SHP77 (cell line): Measurements from ENCODE around the gene CT45A5.
"Not testable (repeated sequence)": the region's sequence is repeated elsewhere in the genome, so short reads cannot be mapped to it uniquely, and the experiment has no call there.

Source experiments
- DNase-seq, 2 experiments: peaks; one replicate each; lab custom pipeline; 2025; lab: John Stamatoyannopoulos, UW

Gene CT45A5, protein sequence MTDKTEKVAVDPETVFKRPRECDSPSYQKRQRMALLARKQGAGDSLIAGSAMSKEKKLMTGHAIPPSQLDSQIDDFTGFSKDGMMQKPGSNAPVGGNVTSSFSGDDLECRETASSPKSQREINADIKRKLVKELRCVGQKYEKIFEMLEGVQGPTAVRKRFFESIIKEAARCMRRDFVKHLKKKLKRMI

DNA sequence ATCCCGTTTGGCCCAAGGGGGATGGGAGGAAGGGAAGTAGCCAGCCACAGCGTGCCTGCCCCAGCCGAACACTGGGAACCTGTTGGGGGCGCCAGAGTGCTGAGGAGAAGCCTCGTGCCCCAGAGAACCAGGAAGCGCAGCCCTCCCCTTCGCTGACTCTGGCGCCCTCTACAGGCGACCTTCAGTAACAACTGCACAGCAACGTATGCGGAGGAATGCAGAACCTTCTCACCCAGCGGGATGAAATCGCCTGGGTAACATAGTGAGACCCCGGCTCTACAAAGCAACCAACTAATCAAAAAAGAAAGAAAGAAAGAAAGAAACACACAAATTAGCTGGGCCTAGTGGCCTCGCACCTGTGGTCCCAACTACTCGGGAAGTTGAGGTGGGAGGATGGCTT lies at the start of gene CT45A5:
TSS of gene CT45A5 (minus strand) at position 101 of the 400 bp plus-strand sequence. CDS start 3,774 bp downstream, outside the sequence.
- not testable (repeated sequence) for DNase-seq

DNA sequence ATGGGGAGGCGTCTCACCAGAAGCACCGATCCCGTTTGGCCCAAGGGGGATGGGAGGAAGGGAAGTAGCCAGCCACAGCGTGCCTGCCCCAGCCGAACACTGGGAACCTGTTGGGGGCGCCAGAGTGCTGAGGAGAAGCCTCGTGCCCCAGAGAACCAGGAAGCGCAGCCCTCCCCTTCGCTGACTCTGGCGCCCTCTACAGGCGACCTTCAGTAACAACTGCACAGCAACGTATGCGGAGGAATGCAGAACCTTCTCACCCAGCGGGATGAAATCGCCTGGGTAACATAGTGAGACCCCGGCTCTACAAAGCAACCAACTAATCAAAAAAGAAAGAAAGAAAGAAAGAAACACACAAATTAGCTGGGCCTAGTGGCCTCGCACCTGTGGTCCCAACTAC lies 34.6 kb upstream of the CT45A5 start, which contains the start of gene CT45A2:
TSS of gene CT45A2 (minus strand) at position 101 of the 400 bp plus-strand sequence. CDS start 3,747 bp downstream, outside the sequence.
- DNase-seq = not testable (repeated sequence)

DNA sequence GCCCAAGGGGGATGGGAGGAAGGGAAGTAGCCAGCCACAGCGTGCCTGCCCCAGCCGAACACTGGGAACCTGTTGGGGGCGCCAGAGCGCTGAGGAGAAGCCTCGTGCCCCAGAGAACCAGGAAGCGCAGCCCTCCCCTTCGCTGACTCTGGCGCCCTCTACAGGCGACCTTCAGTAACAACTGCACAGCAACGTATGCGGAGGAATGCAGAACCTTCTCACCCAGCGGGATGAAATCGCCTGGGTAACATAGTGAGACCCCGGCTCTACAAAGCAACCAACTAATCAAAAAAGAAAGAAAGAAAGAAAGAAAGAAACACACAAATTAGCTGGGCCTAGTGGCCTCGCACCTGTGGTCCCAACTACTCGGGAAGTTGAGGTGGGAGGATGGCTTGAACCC lies 17.4 kb upstream of the CT45A5 start, which contains the start of gene CT45A6:
TSS of gene CT45A6 (minus strand) at position 101 of the 400 bp plus-strand sequence. CDS start 3,794 bp downstream, outside the sequence.
- DNase-seq = not testable (repeated sequence)

DNA sequence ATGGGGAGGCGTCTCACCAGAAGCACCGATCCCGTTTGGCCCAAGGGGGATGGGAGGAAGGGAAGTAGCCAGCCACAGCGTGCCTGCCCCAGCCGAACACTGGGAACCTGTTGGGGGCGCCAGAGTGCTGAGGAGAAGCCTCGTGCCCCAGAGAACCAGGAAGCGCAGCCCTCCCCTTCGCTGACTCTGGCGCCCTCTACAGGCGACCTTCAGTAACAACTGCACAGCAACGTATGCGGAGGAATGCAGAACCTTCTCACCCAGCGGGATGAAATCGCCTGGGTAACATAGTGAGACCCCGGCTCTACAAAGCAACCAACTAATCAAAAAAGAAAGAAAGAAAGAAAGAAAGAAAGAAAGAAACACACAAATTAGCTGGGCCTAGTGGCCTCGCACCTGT lies 17.2 kb downstream of the CT45A5 start, which contains the start of gene CT45A3:
TSS of gene CT45A3 (minus strand) at position 101 of the 400 bp plus-strand sequence. CDS start 3,747 bp downstream, outside the sequence.
- DNase-seq = not testable (repeated sequence)

DNA sequence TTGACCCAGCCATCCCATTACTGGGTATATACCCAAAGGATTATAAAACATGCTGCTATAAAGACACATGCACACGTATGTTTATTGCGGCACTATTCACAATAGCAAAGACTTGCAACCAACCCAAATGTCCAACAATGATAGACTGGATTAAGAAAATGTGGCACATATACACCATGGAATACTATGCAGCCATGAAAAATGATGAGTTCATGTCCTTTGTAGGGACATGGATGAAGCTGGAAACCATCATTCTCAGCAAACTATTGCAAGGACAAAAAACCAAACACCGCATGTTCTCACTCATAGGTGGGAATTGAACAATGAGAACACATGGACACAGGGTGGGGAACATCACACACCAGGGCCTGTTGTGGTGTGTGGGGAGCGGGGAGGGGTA lies 40.6 kb downstream of the CT45A5 start:
- DNase-seq = not testable (repeated sequence)

DNA sequence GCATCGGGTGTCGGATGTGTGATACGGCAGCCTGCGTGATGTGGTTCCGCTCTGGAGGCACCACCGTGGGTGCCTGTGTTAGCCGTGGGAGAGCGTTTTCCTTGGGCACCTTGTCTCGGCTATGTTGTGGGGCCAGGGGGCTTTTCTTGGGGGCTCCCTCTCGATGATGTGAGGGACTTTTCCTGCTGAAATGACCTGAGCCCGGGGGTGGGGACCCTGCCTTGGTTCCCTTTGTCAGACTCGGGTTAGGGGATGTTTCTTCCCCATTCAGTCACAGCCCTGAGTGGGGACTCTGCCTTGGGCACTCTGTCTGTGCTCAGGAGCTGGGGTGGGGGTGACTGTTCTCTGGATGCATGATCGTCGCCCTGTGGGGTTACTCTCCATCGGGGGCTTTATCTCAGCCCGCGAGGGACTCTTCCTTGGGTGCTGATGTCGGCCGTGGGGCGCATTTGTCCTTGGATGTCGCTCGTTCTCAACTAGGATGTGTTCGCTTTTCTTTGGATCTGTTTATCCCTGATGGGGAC lies 44.0 kb downstream of the CT45A5 start:
- no peak for DNase-seq

DNA sequence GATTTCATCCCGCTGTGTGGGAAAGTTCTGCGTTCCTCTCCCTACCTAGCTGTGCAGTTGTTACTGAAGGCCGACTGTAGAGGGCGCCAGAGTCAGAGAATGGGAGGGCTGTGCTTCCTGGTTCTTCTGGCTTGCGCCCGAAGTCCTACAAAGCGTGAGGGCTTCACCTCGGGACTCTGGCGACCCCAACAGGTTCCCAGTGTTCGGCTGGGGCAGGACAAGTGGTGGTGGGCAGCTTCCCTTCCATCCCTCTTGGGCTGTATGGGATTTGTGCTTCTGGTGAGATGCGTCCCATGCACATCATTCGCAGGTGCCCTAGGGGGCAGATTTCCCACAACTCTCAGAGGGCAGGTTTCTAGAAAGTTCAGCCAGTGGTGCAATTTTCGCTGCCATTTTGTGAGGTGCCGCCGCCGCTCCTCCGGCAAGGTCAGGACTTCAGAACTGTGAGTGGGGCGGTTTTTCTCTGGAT lies 44.6 kb downstream of the CT45A5 start:
- no peak for DNase-seq

DNA sequence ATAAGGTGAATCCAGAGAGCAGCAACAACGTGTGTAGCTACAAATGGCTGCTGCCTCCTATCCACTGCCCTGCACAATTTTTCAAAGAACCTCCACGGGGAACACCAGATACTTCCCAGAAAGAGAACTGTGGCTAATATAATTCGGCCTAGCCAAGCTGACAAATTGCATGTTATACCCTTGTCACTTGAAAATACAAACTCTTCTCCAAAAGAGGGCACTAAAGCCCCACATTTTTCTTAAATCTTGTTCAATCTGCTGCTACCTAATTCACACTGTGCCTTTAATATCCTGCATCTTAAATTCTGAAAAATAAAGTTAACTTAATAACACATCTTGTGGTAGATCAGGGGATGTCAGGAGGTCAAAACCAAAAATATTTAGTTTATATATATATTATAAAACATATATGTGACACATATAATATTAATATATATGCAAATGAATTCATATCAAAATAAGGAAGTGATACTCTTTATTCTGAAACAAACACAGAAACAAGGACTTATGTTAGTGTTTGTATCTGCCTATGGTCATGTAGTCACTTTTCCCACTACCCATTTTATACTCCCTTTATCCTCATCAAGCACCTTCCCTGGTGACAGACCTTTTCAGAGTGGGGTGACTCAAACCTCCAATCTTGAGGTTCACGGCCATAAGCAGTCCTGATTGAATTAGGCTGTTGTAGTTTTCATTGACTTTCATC lies 47.8 kb downstream of the CT45A5 start:
- no peak for DNase-seq

DNA sequence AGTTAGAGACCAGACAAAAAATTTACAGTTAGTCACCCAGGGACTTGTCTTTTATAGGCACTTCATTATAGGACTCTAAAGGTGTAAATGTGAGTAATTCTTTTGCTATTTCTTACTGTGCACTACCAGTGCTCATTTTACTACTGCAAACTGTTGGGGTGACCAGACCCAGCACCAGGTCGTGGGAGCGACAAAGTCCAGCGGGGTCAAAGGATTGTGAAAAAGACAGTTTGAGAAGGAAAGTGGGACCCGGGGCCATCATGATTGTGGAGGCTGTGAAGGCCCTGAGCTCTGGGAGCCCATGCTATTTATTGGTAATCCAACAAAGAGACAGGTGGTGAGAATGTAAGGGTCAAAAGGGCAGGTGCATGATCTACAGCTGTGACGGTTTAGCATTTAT lies 50.6 kb downstream of the CT45A5 start:
- DNase-seq = not testable (repeated sequence)
